SK-N-MC (cell line): ENCODE results near the gene TAX1BP3.

ENCODE experiments used
- EZH2 ChIP-seq: fragments of 200-600 bp; sonication (generic); IDR thresholded peaks from one replicate; pipeline ENCODE4 v1.6.1; 2017; ENCODE audit warnings: antibody characterized with exemption
- POLR2AphosphoS5 ChIP-seq: IDR thresholded peaks from 2 replicates; pipeline ENCODE4 v1.6.1; 2012; ENCODE audit warnings: mild to moderate bottlenecking, low read depth, low read length, borderline replicate concordance

GRCh38 chr17:3698139-3698538, 29.8 kb upstream of the TAX1BP3 start:
- no peak for TF ChIP-seq POLR2AphosphoS5
- TF ChIP-seq EZH2, result no peak
